Subcutaneous adipose tissue (tissue), 4 donors: ENCODE results near the gene ALG3. TPM values are rescaled to one million over a fixed set of nuclear protein-coding genes. Genes with fewer than 3 reads are reported as not detected.

ENCODE experiments used
- CTCF ChIP-seq: fragments of 450-650 bp; IDR thresholded peaks from one replicate; pipeline ENCODE4 v1.5.1; 2016; ENCODE audit warnings: low read depth, mild to moderate bottlenecking, control low read depth, antibody characterized with exemption, moderate library complexity
- total RNA-seq, 4 donors: library from RNA; depleted of rRNA; stranded (reverse); fragments of >200 nt; gene quantifications; one replicate each; pipeline ENCODE4 v1.1.0, GENCODE V29; 2016

ALG3 gene
- total RNA-seq, 4 donors from 2014 or later: 23.3 to 53.7 (median 47.9) TPM

DNA sequence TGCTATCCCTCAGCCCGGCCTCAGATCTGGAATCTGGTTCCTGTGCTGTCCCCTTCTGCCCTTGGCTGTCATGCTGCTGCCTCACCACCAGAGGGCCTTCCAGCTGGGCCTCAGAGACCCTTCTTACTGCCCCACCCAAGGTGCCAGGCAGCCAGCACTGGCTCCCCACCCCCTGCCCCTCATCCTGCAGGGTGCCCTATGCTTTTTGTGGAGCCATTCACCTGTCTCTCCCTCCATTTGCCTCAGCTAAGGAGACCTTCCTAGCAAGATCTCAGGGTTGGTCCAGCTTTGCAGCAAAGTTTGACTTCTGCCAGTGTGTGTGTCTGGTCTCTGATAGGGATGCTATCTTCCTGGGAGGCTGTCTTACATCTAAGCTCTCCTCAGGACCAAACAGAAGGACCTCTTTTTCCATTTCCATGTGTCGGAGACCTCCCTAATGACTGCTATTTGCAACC lies 21.3 kb downstream of the ALG3 start:
- no peak for TF ChIP-seq CTCF

DNA sequence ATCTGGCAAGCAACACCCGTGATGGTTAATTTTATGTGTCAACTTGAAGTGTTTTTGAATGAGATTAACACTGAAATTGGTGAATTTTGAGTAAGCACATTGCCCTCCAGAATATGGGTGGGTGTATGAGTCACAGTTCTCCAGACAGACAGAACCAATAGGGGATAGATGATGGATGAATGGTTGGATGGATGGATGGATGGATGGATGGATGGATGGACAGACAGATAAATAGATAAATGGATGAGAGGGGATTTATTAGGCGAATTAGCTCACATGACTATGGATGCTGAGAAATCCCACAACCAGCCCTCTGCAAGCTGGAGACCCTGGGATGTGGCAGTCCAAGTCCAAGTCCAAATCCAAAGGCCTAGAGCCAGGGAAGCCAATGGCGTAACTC lies 24.8 kb downstream of the ALG3 start:
- no peak for TF ChIP-seq CTCF

- TF ChIP-seq CTCF: no peak
Measured at GRCh38 chr3:184222521-184222920, 26.2 kb downstream of the ALG3 start.

DNA sequence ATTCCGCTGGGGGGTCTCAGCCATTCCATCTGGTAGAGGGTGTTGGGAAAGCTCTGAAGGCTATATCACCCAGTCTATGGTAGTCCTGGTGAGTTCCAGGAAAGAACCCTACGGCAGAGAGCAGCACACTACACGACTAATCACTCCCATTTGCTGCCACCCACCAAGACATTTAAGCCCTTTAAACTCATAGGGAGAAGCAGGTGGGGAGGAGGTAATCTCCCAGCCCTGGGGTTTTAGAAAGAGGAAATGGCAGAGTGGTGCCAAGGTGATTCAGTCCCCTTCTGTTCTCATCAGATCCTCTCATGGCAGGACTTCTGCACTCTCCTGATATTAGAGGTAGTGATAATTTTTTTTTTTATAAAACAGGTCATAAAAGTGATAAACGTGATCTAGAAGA lies 29.9 kb downstream of the ALG3 start:
- TF ChIP-seq CTCF: no peak

DNA sequence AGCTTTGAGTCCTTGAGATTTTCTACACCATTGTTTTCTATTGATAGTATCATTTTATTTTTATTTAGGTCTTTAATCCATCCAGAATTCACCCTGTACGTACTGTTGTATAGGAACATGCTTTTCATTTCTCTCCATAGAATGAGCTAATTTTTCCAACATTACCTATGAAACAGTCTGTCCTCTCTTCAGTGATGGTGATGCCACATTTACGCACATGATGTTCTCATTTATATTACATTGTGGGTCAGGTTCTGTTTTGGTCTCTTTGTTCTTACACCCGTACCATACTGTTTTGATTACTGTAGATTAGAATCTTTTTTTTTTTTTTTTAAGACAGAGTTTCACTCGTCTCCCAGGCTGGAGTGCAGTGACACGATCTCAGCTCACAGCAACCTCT lies 37.0 kb downstream of the ALG3 start:
- no peak for TF ChIP-seq CTCF

DNA sequence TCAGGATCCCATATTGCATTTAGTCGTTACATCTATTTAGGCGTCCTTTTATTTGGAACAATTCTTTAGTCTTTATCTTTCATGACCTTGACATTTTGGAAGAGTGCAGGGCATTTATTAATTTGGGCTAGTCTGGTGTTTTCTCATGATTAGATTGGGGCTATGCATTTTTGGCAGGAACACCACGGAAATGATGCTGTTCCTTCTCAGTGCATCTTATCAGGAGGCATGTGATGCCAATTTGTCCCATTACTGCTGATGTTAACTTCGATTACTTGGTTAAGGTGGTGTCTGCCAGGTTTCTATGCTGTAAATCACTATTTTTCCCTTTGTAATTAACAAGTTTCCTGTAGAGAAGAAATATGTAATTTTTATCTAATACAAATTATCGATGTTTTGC lies 37.5 kb downstream of the ALG3 start:
- no peak for TF ChIP-seq CTCF

GRCh38 chr3:184209146-184209923 lies 39.4 kb downstream of the ALG3 start:
- no peak for TF ChIP-seq CTCF
